Liver (tissue), 3 donors: Measurements from ENCODE around the gene CGNL1.

Experiments used
- CTCF ChIP-seq: fragments of 150-350 bp; IDR thresholded peaks from 2 replicates; pipeline ENCODE4 v1.5.1; 2017; ENCODE audit warnings: improper control_type of control experiment, low read depth, low read length; ENCODE audit not compliant: missing input control
- JUND ChIP-seq, 2 donors: IDR thresholded peaks; 2 replicates each; pipeline ENCODE4 v1.6.1; 2016; ENCODE audit warnings: antibody characterized with exemption in 2 of 2
- REST ChIP-seq: IDR thresholded peaks from 2 replicates; pipeline ENCODE4 v1.6.1; 2016; ENCODE audit warnings: antibody characterized with exemption, mild to moderate bottlenecking
- TAF1 ChIP-seq: conservative IDR thresholded peaks from 2 replicates; pipeline ENCODE4 v1.6.1; 2016; ENCODE audit warnings: antibody characterized with exemption, mild to moderate bottlenecking
- YY1 ChIP-seq: IDR thresholded peaks from 2 replicates; pipeline ENCODE4 v1.6.1; 2016; ENCODE audit warnings: antibody characterized with exemption, mild to moderate bottlenecking
- donor health status: healthy.
- donor health status: healthy.

GRCh38 chr15:57592426-57592825, 216.1 kb downstream of the CGNL1 start:
- TF ChIP-seq CTCF (no peak), TAF1 (no peak), REST (peak; percentile 54), YY1 (no peak), JUND (IDR thresholded peaks at IDR 0.05) (no peak)
